Common myeloid progenitor, CD34-positive (primary cell): ENCODE results near the gene CARD14.
"Not testable (repeated sequence)": the region's sequence is repeated elsewhere in the genome, so short reads cannot be mapped to it uniquely, and the experiment has no call there.

Source experiments
- CTCF ChIA-PET: fragments of 350-600 bp; sonication (Branson Sonifier 250); formaldehyde crosslinking; loops from one replicate; lab custom pipeline; 2021; ENCODE audit warnings: antibody characterized with exemption; lab: Charles Lee
- POLR2A ChIA-PET: fragments of 350-600 bp; sonication (Branson Sonifier 250); formaldehyde crosslinking; loops from one replicate; lab custom pipeline; 2021; ENCODE audit warnings: antibody characterized with exemption; lab: Charles Lee
- DNase-seq, 3 donors: peaks; one replicate each; pipeline versions ENCODE4 v3.0.0 to v3.0.0-alpha.2; 2013
- H3K27ac ChIP-seq, 2 experiments: 1 replicate in 1 of 2; 2 replicates in 1 of 2; pipeline ENCODE4 v1.7.0; 2013; ENCODE audit warnings: inconsistent platforms in 2 of 2, low read length in 2 of 2, mild to moderate bottlenecking in 2 of 2, low read depth in 1 of 2, moderate library complexity in 1 of 2; ENCODE audit not compliant: severe bottlenecking in 2 of 2, insufficient read depth in 1 of 2, poor library complexity in 1 of 2
- H3K27me3 ChIP-seq, 5 experiments: replicated peaks in 2 of 5; 1 replicate in 3 of 5; 2 replicates in 2 of 5; pipeline versions ENCODE4 v1.6.1 to v1.7.0; 2013; ENCODE audit warnings: low read length in 4 of 5, mild to moderate bottlenecking in 2 of 5, moderate library complexity in 2 of 5, inconsistent platforms in 1 of 5; ENCODE audit not compliant: insufficient read depth in 5 of 5, control insufficient read depth in 4 of 5
- H3K36me3 ChIP-seq, 4 experiments: 1 replicate in 2 of 4; 2 replicates in 2 of 4; pipeline versions ENCODE4 v1.6.1 to v1.7.0; 2013; ENCODE audit warnings: low read length in 3 of 4, control low read depth in 1 of 4, mild to moderate bottlenecking in 1 of 4; ENCODE audit not compliant: control insufficient read depth in 4 of 4, insufficient read depth in 4 of 4
- H3K4me1 ChIP-seq, 4 experiments: 1 replicate in 3 of 4; 2 replicates in 1 of 4; pipeline versions ENCODE4 v1.6.1 to v1.7.1; 2013; ENCODE audit warnings: low read length in 3 of 4, mild to moderate bottlenecking in 3 of 4, control low read depth in 1 of 4, inconsistent platforms in 1 of 4, moderate library complexity in 1 of 4; ENCODE audit not compliant: control insufficient read depth in 4 of 4, insufficient read depth in 4 of 4; ENCODE audit errors: control extremely low read depth in 1 of 4
- H3K4me3 ChIP-seq, 7 experiments: 1 replicate in 4 of 7; 2 replicates in 3 of 7; pipeline versions ENCODE4 v1.5.1 to v1.7.0; 2013; ENCODE audit warnings: mild to moderate bottlenecking in 7 of 7, low read length in 6 of 7, moderate library complexity in 6 of 7, inconsistent platforms in 2 of 7, low read depth in 2 of 7, control low read depth in 1 of 7; ENCODE audit not compliant: insufficient read depth in 4 of 7, control insufficient read depth in 1 of 7; ENCODE audit errors: extremely low read depth in 1 of 7
- H3K9me3 ChIP-seq, 5 experiments: 1 replicate in 4 of 5; 2 replicates in 1 of 5; pipeline versions ENCODE4 v1.6.1 to v1.7.1; 2013; ENCODE audit warnings: low read length in 4 of 5, mild to moderate bottlenecking in 2 of 5, inconsistent platforms in 1 of 5, low read depth in 1 of 5, moderate library complexity in 1 of 5; ENCODE audit not compliant: control insufficient read depth in 4 of 5, insufficient read depth in 2 of 5; ENCODE audit errors: control extremely low read depth in 1 of 5
- WGBS: methylation state at CpG from one replicate; pipeline ENCODE4 v1.1.5; 2013; ENCODE audit not compliant: insufficient coverage; 5-methylcytosine and 5-hydroxymethylcytosine counted together

The CARD14 gene

GRCh38 chr17:80151333-80151732 lies 18.5 kb upstream of the CARD14 start:
- Histone ChIP-seq H3K27me3 (no peaks in the 10 kb centered on the region), H3K36me3 (no peaks in the 10 kb centered on the region), H3K27ac (no peak overlapping the region), H3K4me3 (no peak overlapping the region), H3K9me3 (peaks cover 3 to 12% (median 6%) of the 10 kb centered on the region in 5 experiments), H3K4me1 (peaks cover 0 to 6% (median 6%) of the 10 kb centered on the region in 4 experiments)
- DNase-seq, result no peak
- CTCF ChIA-PET, result no interaction called here
- 100% methylated on average over 4 of the region's 5 CpGs for WGBS
- POLR2A ChIA-PET, result no interaction called here

DNA sequence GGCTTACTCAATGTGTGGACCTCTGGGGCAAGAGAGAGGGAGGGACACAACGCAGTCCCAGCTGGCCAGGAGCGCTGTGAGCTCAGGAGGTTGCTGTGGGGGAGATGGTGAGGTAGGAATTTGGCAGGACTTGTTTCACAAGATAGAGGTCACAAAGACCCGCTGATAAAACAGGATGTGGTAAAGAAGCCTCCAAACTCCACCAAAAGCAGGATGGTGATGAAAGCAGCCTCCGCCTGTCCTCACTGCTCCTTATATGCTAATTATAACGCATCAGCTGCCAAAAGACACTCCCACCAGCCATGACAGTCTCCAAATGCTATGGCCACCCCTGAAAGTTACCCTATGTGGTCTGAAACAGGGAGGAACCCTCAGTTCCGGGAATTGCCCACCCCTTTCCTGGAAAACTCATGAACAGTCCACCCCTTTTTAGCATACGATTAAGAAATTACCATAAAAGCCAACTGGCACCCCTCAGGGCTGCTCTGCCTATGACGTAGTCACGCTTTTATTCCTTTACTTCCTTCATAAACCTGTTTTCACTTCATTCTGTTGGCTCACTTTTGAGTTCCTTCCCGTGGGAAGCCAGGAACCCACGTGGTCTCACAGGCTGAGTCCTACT lies 17.6 kb upstream of the CARD14 start:
- no peaks in the 10 kb centered on the region for H3K27me3 ChIP-seq
- H3K27ac ChIP-seq, result no peak overlapping the region
- H3K4me1 ChIP-seq, result peaks cover 0 to 6% (median 5%) of the 10 kb centered on the region in 4 experiments
- 86% methylated on average over 11 of the region's 11 CpGs for WGBS
- ChIA-PET CTCF (no interaction called here), POLR2A (no interaction called here)
- peaks cover 4 to 14% (median 10%) of the 10 kb centered on the region in 5 experiments for H3K9me3 ChIP-seq
- DNase-seq, result peak in 1 of 3 donors; percentile 11
- H3K36me3 ChIP-seq, result no peaks in the 10 kb centered on the region
- H3K4me3 ChIP-seq, result no peak overlapping the region

GRCh38 chr17:80153004-80153403 lies 16.8 kb upstream of the CARD14 start:
- Histone ChIP-seq H3K4me1 (peaks cover 0 to 3% (median 3%) of the 10 kb centered on the region in 4 experiments), H3K36me3 (no peaks in the 10 kb centered on the region), H3K4me3 (no peak overlapping the region), H3K27ac (no peak overlapping the region), H3K9me3 (peaks cover 4 to 14% (median 10%) of the 10 kb centered on the region in 5 experiments), H3K27me3 (no peaks in the 10 kb centered on the region)
- 91% methylated on average over 3 of the region's 3 CpGs for WGBS
- POLR2A ChIA-PET, result no interaction called here
- DNase-seq, result no peak
- CTCF ChIA-PET, result no interaction called here

DNA sequence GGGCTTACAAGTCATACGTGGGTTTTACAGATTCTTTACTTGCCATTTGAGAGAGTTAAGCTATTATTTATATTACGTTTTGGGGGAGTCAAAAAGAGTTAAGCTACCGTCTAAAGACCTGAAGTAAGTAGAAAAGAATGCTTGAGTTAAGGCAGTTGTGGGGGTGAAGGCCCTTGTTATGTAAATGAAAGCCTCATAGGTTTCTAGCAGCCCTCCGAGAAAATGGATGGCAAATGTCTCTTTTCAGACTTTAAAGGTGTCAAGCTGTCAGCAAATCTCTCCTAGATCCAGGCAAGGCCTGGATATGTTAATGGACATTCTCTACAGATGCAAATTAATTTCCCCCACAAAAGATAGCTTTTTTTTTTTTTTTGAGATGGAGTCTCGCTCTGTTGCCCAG lies 15.7 kb upstream of the CARD14 start:
- H3K36me3 ChIP-seq, result no peaks in the 10 kb centered on the region
- ChIA-PET POLR2A (no interaction called here), CTCF (interaction anchor here (1.0 kb wide), 1 partner anchor 723 kb away, joined by 3 read pairs; no protein-coding TSS in a partner anchor)
- H3K9me3 ChIP-seq, result peaks cover 4 to 14% (median 10%) of the 10 kb centered on the region in 5 experiments
- WGBS, result 100% methylated on average over 2 of the region's 5 CpGs
- DNase-seq, result no peak
- no peaks in the 10 kb centered on the region for H3K4me1 ChIP-seq
- no peaks in the 10 kb centered on the region for H3K27me3 ChIP-seq
- no peak overlapping the region for H3K27ac ChIP-seq
- no peak overlapping the region for H3K4me3 ChIP-seq

DNA sequence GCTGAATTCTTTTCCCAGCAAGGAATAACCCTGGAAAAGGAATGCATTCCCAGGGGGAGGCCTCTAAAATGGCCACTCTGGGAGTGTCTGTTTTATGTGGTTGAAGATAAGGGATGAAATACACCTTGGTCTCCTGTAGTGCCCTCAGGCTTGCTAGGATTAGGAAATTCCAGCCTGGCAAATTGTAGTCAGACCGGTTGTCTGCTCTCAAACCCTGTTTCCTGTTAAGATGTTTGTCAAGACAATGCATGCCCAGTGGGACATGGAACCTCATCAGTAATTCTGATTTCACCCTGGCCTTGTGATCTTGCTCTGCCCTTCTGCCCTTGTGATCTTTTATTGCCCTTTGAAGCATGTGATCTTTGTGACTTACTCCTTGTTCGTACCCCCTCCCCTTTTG lies 14.2 kb upstream of the CARD14 start:
- 85% methylated on average over 2 of the region's 2 CpGs for WGBS
- H3K4me3 ChIP-seq, POLR2A ChIA-PET, DNase-seq, H3K4me1 ChIP-seq, H3K27ac ChIP-seq, H3K36me3 ChIP-seq, CTCF ChIA-PET, H3K27me3 ChIP-seq: not testable (repeated sequence)
- peaks cover 4 to 14% (median 10%) of the 10 kb centered on the region in 5 experiments for H3K9me3 ChIP-seq

- DNase-seq, result no peak
- CTCF ChIA-PET, result no interaction called here
Observed at GRCh38 chr17:80158846-80159245, 11.0 kb upstream of the CARD14 start.

GRCh38 chr17:80160536-80160935 lies 9.3 kb upstream of the CARD14 start:
- 28% methylated on average over 2 of the region's 3 CpGs for WGBS
- peaks cover 0 to 10% (median 8%) of the 10 kb centered on the region in 4 experiments for H3K4me1 ChIP-seq
- peak; percentile 48 to 81 (median 66) for DNase-seq
- peak overlapping the region in 1 of 7 experiments; percentile 25 for H3K4me3 ChIP-seq
- POLR2A ChIA-PET, result no interaction called here
- H3K27me3 ChIP-seq, result no peaks in the 10 kb centered on the region
- CTCF ChIA-PET, result interaction anchor here (1.2 kb wide), 1 partner anchor 10 kb away, joined by 3 read pairs; no protein-coding TSS in a partner anchor
- H3K9me3 ChIP-seq, result peaks cover 2 to 10% (median 5%) of the 10 kb centered on the region in 5 experiments
- H3K36me3 ChIP-seq, result no peaks in the 10 kb centered on the region
- no peak overlapping the region for H3K27ac ChIP-seq

More at GRCh38 chr17:80158846-80159245, 11.0 kb upstream of the CARD14 start:
- POLR2A ChIA-PET, result no interaction called here
- no peak overlapping the region for H3K27ac ChIP-seq
- H3K4me1 ChIP-seq, result peaks cover 0 to 10% (median 8%) of the 10 kb centered on the region in 4 experiments
- WGBS, result 100% methylated on average over 1 of the region's 2 CpGs
- H3K4me3 ChIP-seq, result no peak overlapping the region
- H3K27me3 ChIP-seq, result no peaks in the 10 kb centered on the region
- peaks cover 4 to 14% (median 6%) of the 10 kb centered on the region in 5 experiments for H3K9me3 ChIP-seq
- no peaks in the 10 kb centered on the region for H3K36me3 ChIP-seq
